ENCODE data around the gene BRD8.
"Not testable (repeated sequence)": the region's sequence is repeated elsewhere in the genome, so short reads cannot be mapped to it uniquely, and the experiment has no call there.

BRD8 gene

GRCh38 chr5:138155977-138156376 lies 22.5 kb downstream of the BRD8 start:
- H3K9me3 ChIP-seq (replicated peaks; ENCODE audit: low read length); H3K4me1 ChIP-seq (ENCODE audit: control insufficient read depth, insufficient read depth, low read length); H3K9ac ChIP-seq (ENCODE audit: low read depth, low read length); H3K4me2 ChIP-seq (ENCODE audit: low read length); H3K4me3 ChIP-seq (ENCODE audit: low read length); H3K27me3 ChIP-seq (ENCODE audit: control insufficient read depth, insufficient read depth, low read length): not testable (repeated sequence)
- peaks cover 44% of the 10 kb centered on the region for H3K36me3 ChIP-seq (ENCODE audit: insufficient read depth, low read length)

GRCh38 chr5:138149530-138149929 lies 28.9 kb downstream of the BRD8 start:
- Histone ChIP-seq H3K9me3 (replicated peaks; ENCODE audit: low read length) (no peaks in the 10 kb centered on the region), H3K4me3 (ENCODE audit: low read length) (no peak overlapping the region), H3K4me1 (ENCODE audit: control insufficient read depth, insufficient read depth, low read length) (peaks cover 13% of the 10 kb centered on the region), H3K9ac (ENCODE audit: low read depth, low read length) (no peak overlapping the region), H3K4me2 (ENCODE audit: low read length) (no peak overlapping the region), H3K36me3 (ENCODE audit: insufficient read depth, low read length) (no peaks in the 10 kb centered on the region), H3K27me3 (ENCODE audit: control insufficient read depth, insufficient read depth, low read length) (no peaks in the 10 kb centered on the region)

GRCh38 chr5:138148811-138149210 lies 29.6 kb downstream of the BRD8 start:
- H3K9me3 ChIP-seq (replicated peaks; ENCODE audit: low read length) = no peaks in the 10 kb centered on the region

GRCh38 chr5:138143578-138143977 lies 34.9 kb downstream of the BRD8 start:
- H3K4me1 ChIP-seq (ENCODE audit: control insufficient read depth, insufficient read depth, low read length); H3K27me3 ChIP-seq (ENCODE audit: control insufficient read depth, insufficient read depth, low read length); H3K4me3 ChIP-seq (ENCODE audit: low read length); H3K36me3 ChIP-seq (ENCODE audit: insufficient read depth, low read length); H3K9me3 ChIP-seq (replicated peaks; ENCODE audit: low read length); H3K9ac ChIP-seq (ENCODE audit: low read depth, low read length); H3K4me2 ChIP-seq (ENCODE audit: low read length): not testable (repeated sequence)

More at GRCh38 chr5:138148811-138149210, 29.6 kb downstream of the BRD8 start:
- H3K4me1 ChIP-seq (ENCODE audit: control insufficient read depth, insufficient read depth, low read length) = peaks cover 13% of the 10 kb centered on the region
- H3K4me3 ChIP-seq (ENCODE audit: low read length) = no peak overlapping the region
- H3K4me2 ChIP-seq (ENCODE audit: low read length) = no peak overlapping the region
- H3K36me3 ChIP-seq (ENCODE audit: insufficient read depth, low read length) = no peaks in the 10 kb centered on the region
- no peak overlapping the region for H3K9ac ChIP-seq (ENCODE audit: low read depth, low read length)
- H3K27me3 ChIP-seq (ENCODE audit: control insufficient read depth, insufficient read depth, low read length) = no peaks in the 10 kb centered on the region

GRCh38 chr5:138141734-138142133 lies 36.7 kb downstream of the BRD8 start:
- no peaks in the 10 kb centered on the region for H3K9me3 ChIP-seq (replicated peaks; ENCODE audit: low read length)
- no peak overlapping the region for H3K4me2 ChIP-seq (ENCODE audit: low read length)
- no peaks in the 10 kb centered on the region for H3K27me3 ChIP-seq (ENCODE audit: control insufficient read depth, insufficient read depth, low read length)
- no peaks in the 10 kb centered on the region for H3K36me3 ChIP-seq (ENCODE audit: insufficient read depth, low read length)
- H3K4me1 ChIP-seq (ENCODE audit: control insufficient read depth, insufficient read depth, low read length) = no peaks in the 10 kb centered on the region
- no peak overlapping the region for H3K4me3 ChIP-seq (ENCODE audit: low read length)
- no peak overlapping the region for H3K9ac ChIP-seq (ENCODE audit: low read depth, low read length)

GRCh38 chr5:138140268-138140667 lies 38.2 kb downstream of the BRD8 start:
- no peaks in the 10 kb centered on the region for H3K36me3 ChIP-seq (ENCODE audit: insufficient read depth, low read length)
- H3K4me3 ChIP-seq (ENCODE audit: low read length) = no peak overlapping the region
- no peak overlapping the region for H3K4me2 ChIP-seq (ENCODE audit: low read length)
- no peak overlapping the region for H3K9ac ChIP-seq (ENCODE audit: low read depth, low read length)
- H3K27me3 ChIP-seq (ENCODE audit: control insufficient read depth, insufficient read depth, low read length) = peaks cover 4% of the 10 kb centered on the region
- H3K4me1 ChIP-seq (ENCODE audit: control insufficient read depth, insufficient read depth, low read length) = no peaks in the 10 kb centered on the region
- H3K9me3 ChIP-seq (replicated peaks; ENCODE audit: low read length) = no peaks in the 10 kb centered on the region

GRCh38 chr5:138139781-138140090 lies 38.7 kb downstream of the BRD8 start:
- Histone ChIP-seq H3K27me3 (ENCODE audit: control insufficient read depth, insufficient read depth, low read length) (peaks cover 4% of the 10 kb centered on the region), H3K4me3 (ENCODE audit: low read length) (no peak overlapping the region), H3K36me3 (ENCODE audit: insufficient read depth, low read length) (no peaks in the 10 kb centered on the region), H3K4me1 (ENCODE audit: control insufficient read depth, insufficient read depth, low read length) (no peaks in the 10 kb centered on the region), H3K9me3 (replicated peaks; ENCODE audit: low read length) (no peaks in the 10 kb centered on the region), H3K9ac (ENCODE audit: low read depth, low read length) (no peak overlapping the region), H3K4me2 (ENCODE audit: low read length) (no peak overlapping the region)

GRCh38 chr5:138138949-138139780 lies 39.3 kb downstream of the BRD8 start, which contains the start of gene NME5:
Gene NME5 (minus strand): TSS chr5:138139428. CDS start chr5:138138780, 648 bp downstream.
- Histone ChIP-seq H3K9ac (ENCODE audit: low read depth, low read length) (no peak within 1 kb of the TSS), H3K4me3 (ENCODE audit: low read length) (peak within 1 kb of the TSS; percentile 62), H3K9me3 (replicated peaks; ENCODE audit: low read length) (no peaks in the 10 kb centered on the region), H3K4me1 (ENCODE audit: control insufficient read depth, insufficient read depth, low read length) (no peaks in the 10 kb centered on the region), H3K4me2 (ENCODE audit: low read length) (peak within 1 kb of the TSS; percentile 70), H3K36me3 (ENCODE audit: insufficient read depth, low read length) (no peaks in the 10 kb centered on the region), H3K27me3 (ENCODE audit: control insufficient read depth, insufficient read depth, low read length) (peaks cover 4% of the 10 kb centered on the region)

- no peaks in the 10 kb centered on the region for H3K36me3 ChIP-seq (ENCODE audit: insufficient read depth, low read length)
- no peak overlapping the region for H3K9ac ChIP-seq (ENCODE audit: low read depth, low read length)
- no peaks in the 10 kb centered on the region for H3K4me1 ChIP-seq (ENCODE audit: control insufficient read depth, insufficient read depth, low read length)
- H3K27me3 ChIP-seq (ENCODE audit: control insufficient read depth, insufficient read depth, low read length) = peaks cover 13% of the 10 kb centered on the region
- H3K9me3 ChIP-seq (replicated peaks; ENCODE audit: low read length) = no peaks in the 10 kb centered on the region
- H3K4me3 ChIP-seq (ENCODE audit: low read length) = no peak overlapping the region
- H3K4me2 ChIP-seq (ENCODE audit: low read length) = no peak overlapping the region
Observed at GRCh38 chr5:138132543-138132942, 45.9 kb downstream of the BRD8 start.

- no peak overlapping the region for H3K9ac ChIP-seq (ENCODE audit: low read depth, low read length)
- H3K36me3 ChIP-seq (ENCODE audit: insufficient read depth, low read length) = no peaks in the 10 kb centered on the region
- H3K4me1 ChIP-seq (ENCODE audit: control insufficient read depth, insufficient read depth, low read length) = no peaks in the 10 kb centered on the region
- H3K27me3 ChIP-seq (ENCODE audit: control insufficient read depth, insufficient read depth, low read length) = peaks cover 12% of the 10 kb centered on the region
- H3K4me3 ChIP-seq (ENCODE audit: low read length) = no peak overlapping the region
- H3K4me2 ChIP-seq (ENCODE audit: low read length) = no peak overlapping the region
- H3K9me3 ChIP-seq (replicated peaks; ENCODE audit: low read length) = no peaks in the 10 kb centered on the region
Observed at GRCh38 chr5:138129347-138129746, 49.1 kb downstream of the BRD8 start.

- no peak overlapping the region for H3K4me3 ChIP-seq (ENCODE audit: low read length)
- peaks cover 12% of the 10 kb centered on the region for H3K27me3 ChIP-seq (ENCODE audit: control insufficient read depth, insufficient read depth, low read length)
- no peaks in the 10 kb centered on the region for H3K9me3 ChIP-seq (replicated peaks; ENCODE audit: low read length)
- H3K4me2 ChIP-seq (ENCODE audit: low read length) = no peak overlapping the region
- no peaks in the 10 kb centered on the region for H3K4me1 ChIP-seq (ENCODE audit: control insufficient read depth, insufficient read depth, low read length)
- no peaks in the 10 kb centered on the region for H3K36me3 ChIP-seq (ENCODE audit: insufficient read depth, low read length)
- no peak overlapping the region for H3K9ac ChIP-seq (ENCODE audit: low read depth, low read length)
Observed at GRCh38 chr5:138128334-138128733, 50.1 kb downstream of the BRD8 start.

GRCh38 chr5:138115254-138115653 lies 63.2 kb downstream of the BRD8 start:
- no peak overlapping the region for H3K9ac ChIP-seq (ENCODE audit: low read depth, low read length)
- peaks cover 8% of the 10 kb centered on the region for H3K27me3 ChIP-seq (ENCODE audit: control insufficient read depth, insufficient read depth, low read length)
- H3K9me3 ChIP-seq (replicated peaks; ENCODE audit: low read length) = no peaks in the 10 kb centered on the region
- H3K4me1 ChIP-seq (ENCODE audit: control insufficient read depth, insufficient read depth, low read length) = no peaks in the 10 kb centered on the region
- H3K4me2 ChIP-seq (ENCODE audit: low read length) = no peak overlapping the region
- no peaks in the 10 kb centered on the region for H3K36me3 ChIP-seq (ENCODE audit: insufficient read depth, low read length)
- no peak overlapping the region for H3K4me3 ChIP-seq (ENCODE audit: low read length)
